ENCODE data around the gene METTL1. TPM values are rescaled to one million over a fixed set of nuclear protein-coding genes. Genes with fewer than 3 reads are reported as not detected.

The METTL1 gene
- total and polyA plus RNA-seq, 9 of the 15 experiments (the other 6 are each of a cell fraction or from before 2014, with no cell fraction given), result 12.6 to 65.9 (median 39.2) TPM

- TF ChIP-seq GTF3C2 (IDR thresholded peaks at IDR 0.05; ENCODE audit: borderline replicate concordance, extremely low read depth, insufficient read length) (no peak), XRCC3 (IDR thresholded peaks at IDR 0.05) (no peak), ARID1B (IDR thresholded peaks at IDR 0.05) (peak; percentile 77), EP300 (IDR thresholded peaks at IDR 0.05; ENCODE audit: low read length) (peak; percentile 75), MIER1 (IDR thresholded peaks at IDR 0.05; ENCODE audit: low read depth) (no peak), NFE2L1 (tag; IDR thresholded peaks at IDR 0.05; ENCODE audit: borderline replicate concordance, low read depth) (no peak), MTA3 (IDR thresholded peaks at IDR 0.05; ENCODE audit: borderline replicate concordance) (0 out of 2 replicates have a peak, but pooled peaks have one; percentile 62), ADNP (tag; IDR thresholded peaks at IDR 0.05) (no peak), MTF1 (CRISPR knock-in tag; IDR thresholded peaks at IDR 0.05; ENCODE audit: borderline replicate concordance) (no peak), UBTF (IDR thresholded peaks at IDR 0.05; ENCODE audit: borderline replicate concordance in 1 of 2, low read depth in 2 of 2, low read length in 2 of 2) (0 out of 4 replicates have a peak, but pooled peaks of 1 of the 2 experiments have one; percentile 47), CCNT2 (IDR thresholded peaks at IDR 0.05; ENCODE audit: borderline replicate concordance, extremely low read depth, insufficient read length, low read depth, low read length) (peak; percentile 90), HMG20A (CRISPR knock-in tag; conservative IDR thresholded peaks at IDR 0.05) (no peak), BHLHE40 (IDR thresholded peaks at IDR 0.05; ENCODE audit: low read length) (peak; percentile 100), FOXK2 (conservative IDR thresholded peaks at IDR 0.05 in 1 of 2, IDR thresholded peaks at IDR 0.05 in 1 of 2; ENCODE audit: low read depth in 2 of 2) (peak; percentile 96 to 98), NR2F6 (CRISPR knock-in tag; IDR thresholded peaks at IDR 0.05) (0 out of 2 replicates have a peak, but pooled peaks have one; percentile 79), NCOA4 (IDR thresholded peaks at IDR 0.05; ENCODE audit: partially characterized antibody) (peak; percentile 40), ZBED1 (IDR thresholded peaks at IDR 0.05) (0 out of 2 replicates have a peak, but pooled peaks have one; percentile 35), E2F1 (CRISPR knock-in tag; IDR thresholded peaks at IDR 0.05) (peak; percentile 96), LEF1 (IDR thresholded peaks at IDR 0.05) (peak; percentile 90), RBM39 (optimal IDR thresholded peaks at IDR 0.05; ENCODE audit: low read depth, low read length) (no peak), ZSCAN32 (CRISPR knock-in tag; IDR thresholded peaks at IDR 0.05) (no peak), SETDB1 (IDR thresholded peaks at IDR 0.05; ENCODE audit: low read length) (peak; percentile 68)
Observed at GRCh38 chr12:57751788-57752667, 19.9 kb downstream of the METTL1 start, which contains the start of gene CDK4 (continued).

All from K562 (cell line).